Suppressor macrophage treated with lipopolysaccharide for 4 hours (primary cell): ENCODE data around the gene INSRR.

ENCODE experiments used
- DNase-seq: peaks from one replicate; pipeline ENCODE4 v3.0.0-alpha.2; 2020

The INSRR gene

DNA sequence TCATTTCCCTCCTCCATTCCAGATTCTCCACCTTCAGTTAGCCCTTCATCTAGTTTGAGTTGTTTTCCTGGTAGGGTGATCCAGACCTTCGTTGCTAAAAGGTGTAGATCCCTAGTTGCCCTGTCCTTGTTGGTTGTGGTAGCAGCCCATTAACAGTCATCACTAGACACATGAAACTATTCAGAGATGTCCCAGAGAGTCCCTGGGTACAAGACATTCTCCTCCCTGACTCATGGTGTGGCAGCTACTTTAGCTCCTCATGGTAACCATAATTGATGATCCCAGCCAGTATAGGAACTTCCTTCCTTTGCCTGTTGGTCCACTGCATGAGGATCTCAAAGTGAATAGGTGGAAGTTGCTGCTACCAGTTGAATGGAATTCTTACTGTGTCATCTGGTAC is 36.2 kb downstream of the INSRR start:
- DNase-seq = no peak

DNA sequence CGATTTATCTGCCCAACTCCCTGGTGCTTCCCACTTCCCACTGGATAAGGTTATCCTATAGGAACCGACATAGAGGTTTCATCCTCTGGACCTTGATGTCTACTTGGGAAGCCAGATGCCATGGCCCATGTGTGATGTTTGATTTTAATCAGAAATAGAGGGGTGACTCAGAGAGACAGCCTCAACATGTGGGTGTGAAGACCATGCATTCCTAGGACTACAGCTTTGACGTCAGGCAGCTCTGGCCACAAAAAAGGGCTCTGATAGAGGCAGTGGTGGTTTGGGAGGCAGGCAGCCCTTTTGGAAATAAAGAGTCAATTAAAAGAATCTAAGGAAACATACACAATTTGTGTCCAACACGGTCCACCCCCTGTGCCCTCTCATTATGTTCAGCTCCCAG is 37.1 kb downstream of the INSRR start:
- DNase-seq = no peak

DNA sequence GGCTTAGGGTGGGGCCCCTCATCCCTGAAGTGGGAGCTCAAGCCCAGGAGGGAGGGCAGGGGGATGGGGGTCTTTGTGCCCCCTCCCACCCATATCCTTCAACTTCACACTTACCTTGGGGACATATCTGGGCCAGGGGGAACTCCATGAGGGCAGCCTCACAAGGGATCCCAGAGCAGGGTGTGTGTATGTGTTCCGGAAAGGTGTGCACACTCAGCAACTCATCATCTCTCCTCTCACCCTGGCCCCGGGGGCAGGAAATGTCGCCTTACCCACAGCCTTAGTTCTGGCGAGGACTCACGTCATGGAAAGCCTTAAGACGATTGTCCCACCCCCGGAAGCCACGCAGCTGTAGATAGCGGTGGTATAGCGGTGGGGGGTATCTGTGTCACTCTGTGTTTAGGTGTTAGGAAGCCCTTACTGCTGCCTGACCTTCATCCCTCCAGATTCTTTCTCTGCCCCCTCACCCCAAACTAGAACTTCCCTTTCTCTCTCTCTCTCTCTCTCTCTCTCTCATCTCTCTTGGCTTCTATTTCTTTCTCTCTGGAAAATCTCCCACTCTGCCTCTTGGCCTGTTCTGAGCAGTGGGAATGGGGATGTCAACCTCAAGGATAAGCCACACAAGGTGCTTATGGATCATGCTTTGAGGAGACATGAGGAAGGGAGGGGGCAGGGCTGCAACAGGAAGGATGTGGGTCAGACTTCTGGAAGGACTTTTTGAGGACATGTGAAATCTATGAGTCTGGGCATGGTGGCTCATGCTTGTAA is 42.2 kb downstream of the INSRR start, which contains the start of gene SH2D2A:
SH2D2A (minus strand) TSS at position 288 of the 768 bp plus-strand sequence; CDS start at position 148, 140 bp downstream.
- DNase-seq = peak; percentile 35

DNA sequence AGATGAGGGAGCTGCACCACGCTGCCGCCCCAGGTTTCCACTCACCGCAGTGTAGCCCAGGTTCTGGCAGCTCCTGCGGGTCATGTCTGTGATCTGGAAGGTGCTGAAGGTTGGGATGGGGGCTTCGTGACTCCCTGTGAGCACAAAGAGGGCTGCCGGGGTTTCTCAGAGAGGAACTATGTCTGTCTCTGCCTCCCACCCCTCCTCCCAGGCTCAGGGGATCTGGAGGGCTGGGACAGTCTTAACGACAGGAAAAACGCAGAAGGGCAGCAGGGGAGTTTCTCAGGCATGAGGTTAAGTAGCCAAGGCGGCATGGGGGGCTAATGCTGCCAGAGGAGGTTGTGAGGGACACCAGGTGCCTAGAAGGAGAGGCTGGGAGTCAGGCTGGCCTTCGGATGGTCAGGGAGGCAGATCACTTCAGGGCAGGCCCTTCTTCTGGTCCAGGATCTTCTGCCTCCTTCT is 42.9 kb downstream of the INSRR start:
- no peak for DNase-seq

GRCh38 chr1:156815307-156815826 is 43.5 kb downstream of the INSRR start:
- no peak for DNase-seq

GRCh38 chr1:156814571-156815260 is 44.2 kb downstream of the INSRR start:
- no peak for DNase-seq

- DNase-seq = peak; percentile 61
Observed at GRCh38 chr1:156813750-156814570, 45.0 kb downstream of the INSRR start.

DNA sequence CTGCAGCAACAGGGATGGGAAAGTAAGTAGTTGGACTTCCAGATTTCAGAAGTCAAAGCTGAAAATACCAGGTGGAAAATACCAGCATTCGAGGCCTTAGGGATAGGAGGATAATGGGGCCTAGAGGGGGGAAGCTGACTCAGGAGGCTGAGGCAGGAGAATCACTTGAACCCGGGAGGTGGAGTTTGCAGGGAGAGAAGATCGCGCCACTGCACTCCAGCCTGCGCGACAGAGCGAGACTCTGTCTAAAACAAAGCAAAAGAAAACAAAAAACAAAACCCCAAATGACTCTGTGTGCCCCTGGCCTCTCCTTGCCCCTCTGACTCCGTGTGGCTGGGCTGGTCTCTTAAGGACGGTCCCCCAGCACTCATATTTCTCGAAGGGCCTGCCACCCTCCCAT is 45.6 kb downstream of the INSRR start:
- DNase-seq = no peak

- DNase-seq = no peak
Observed at GRCh38 chr1:156812293-156812990, 46.5 kb downstream of the INSRR start.

GRCh38 chr1:156811168-156811567 is 47.7 kb downstream of the INSRR start:
- no peak for DNase-seq

- no peak for DNase-seq
Observed at GRCh38 chr1:156809711-156810366, 49.1 kb downstream of the INSRR start.

GRCh38 chr1:156809281-156809680 is 49.6 kb downstream of the INSRR start:
- no peak for DNase-seq

- no peak for DNase-seq
Observed at GRCh38 chr1:156808186-156809030, 50.5 kb downstream of the INSRR start.

- no peak for DNase-seq
Observed at GRCh38 chr1:156807627-156808026, 51.3 kb downstream of the INSRR start.

GRCh38 chr1:156806512-156807440 is 52.1 kb downstream of the INSRR start:
- DNase-seq = no peak

DNA sequence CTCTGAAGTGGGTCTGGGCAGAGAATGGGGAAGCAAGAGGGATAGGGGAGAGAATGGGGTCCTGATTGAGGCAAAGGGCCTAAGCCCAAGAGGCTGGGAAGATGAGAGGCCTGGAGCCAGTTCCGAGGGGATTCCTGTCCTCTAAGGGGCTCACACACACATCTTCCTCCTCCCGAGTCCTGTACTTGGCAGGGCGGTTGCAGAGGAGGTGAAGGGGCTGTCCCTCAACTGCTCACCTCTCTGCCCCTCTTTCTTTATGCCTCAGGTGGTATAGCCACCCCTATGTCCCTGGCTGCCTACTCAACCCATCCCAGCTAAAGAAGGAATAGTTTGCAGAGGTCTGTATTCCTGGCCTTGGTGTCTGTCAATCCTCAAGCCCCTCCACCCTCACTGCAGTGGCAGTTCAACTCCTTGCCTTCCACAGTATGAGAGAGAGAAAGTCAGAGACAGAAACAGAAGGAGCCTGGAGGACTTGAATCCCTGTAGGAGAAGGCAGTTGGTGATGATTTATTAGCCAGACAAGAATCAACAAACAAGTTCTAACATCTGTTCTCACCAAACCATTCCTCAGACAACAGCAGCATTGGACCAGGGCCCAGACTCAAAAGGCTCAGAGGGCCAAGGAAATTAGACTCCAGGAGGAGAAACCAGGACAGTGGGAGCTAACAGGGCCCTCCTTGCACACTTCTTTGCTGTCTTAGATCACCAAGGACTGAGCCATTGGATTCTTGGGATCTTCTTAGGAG is 53.0 kb downstream of the INSRR start:
- DNase-seq = no peak

- peak; percentile 71 for DNase-seq
Observed at GRCh38 chr1:156804572-156805243, 54.2 kb downstream of the INSRR start.

- no peak for DNase-seq
Observed at GRCh38 chr1:156804026-156804425, 54.9 kb downstream of the INSRR start.
